Activated CD4-positive, alpha-beta T cell treated with anti-CD3 and anti-CD28 coated beads, Interleukin-2, amount 50 U/mL, for 24 hours (primary cell): ENCODE results near the gene CFAP126.
"Not testable (repeated sequence)": the region's sequence is repeated elsewhere in the genome, so short reads cannot be mapped to it uniquely, and the experiment has no call there.

Experiments used
- DNase-seq, 2 donors: peaks; one replicate each; pipeline ENCODE4 v3.0.0-alpha.2; 2020; ENCODE audit warnings: low read depth in 1 of 2, low spot score in 1 of 2

Gene CFAP126, protein sequence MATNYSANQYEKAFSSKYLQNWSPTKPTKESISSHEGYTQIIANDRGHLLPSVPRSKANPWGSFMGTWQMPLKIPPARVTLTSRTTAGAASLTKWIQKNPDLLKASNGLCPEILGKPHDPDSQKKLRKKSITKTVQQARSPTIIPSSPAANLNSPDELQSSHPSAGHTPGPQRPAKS

DNA sequence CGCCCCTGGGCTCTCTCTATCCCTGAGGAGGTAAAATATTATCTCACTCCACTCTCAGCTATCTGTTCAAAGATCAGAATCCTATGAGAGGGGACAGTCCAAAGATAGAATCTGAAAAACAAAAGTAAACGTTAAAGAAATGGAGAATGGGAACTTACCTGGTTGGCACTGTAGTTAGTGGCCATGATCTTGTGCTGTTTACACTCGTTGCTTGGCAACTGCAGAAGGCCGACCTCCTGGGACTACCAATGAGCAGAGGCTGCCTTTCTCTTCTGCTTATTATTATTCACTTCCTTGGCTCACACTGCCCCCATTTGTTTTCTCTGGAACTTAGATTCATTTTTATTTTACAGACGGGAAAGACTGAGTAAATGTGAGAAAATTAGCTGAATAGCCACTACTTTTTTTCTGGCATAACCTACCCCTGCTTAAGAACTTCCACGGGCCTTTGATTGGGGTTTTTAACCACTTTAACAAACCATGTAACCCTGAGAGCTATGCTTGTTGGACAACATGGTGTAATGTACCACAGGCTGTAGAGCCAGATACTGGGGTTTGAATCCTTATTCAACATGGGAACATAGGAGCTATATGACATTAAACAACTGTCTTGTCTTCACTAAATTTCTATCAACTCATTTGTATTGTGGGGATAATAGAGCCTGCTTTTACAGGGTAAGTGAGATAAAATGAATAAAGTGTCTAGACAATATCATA is at the start of gene CFAP126:
Gene CFAP126 (minus strand): TSS at position 193 of the 717 bp plus-strand sequence. CDS start 8 bp downstream, at position 185.
- no peak for DNase-seq

DNA sequence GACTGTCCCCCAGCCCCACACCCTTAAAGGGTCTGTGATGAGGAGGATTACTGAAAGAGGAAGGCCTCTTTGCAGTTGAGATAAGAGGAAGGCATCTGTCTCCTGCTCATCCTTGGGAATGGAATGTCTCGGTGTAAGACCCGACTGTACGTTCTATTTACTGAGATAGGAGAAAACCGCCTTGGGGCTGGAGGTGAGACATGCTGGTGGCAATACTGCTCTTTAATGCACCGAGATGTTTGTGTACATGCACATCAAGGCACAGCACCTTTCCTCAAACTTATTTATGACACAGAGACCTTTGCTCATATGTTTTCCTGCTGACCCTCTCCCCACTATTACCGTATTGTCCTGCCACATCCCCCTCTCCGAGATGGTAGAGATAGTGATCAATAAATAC is 45.4 kb upstream of the CFAP126 start:
- DNase-seq = not testable (repeated sequence)

DNA sequence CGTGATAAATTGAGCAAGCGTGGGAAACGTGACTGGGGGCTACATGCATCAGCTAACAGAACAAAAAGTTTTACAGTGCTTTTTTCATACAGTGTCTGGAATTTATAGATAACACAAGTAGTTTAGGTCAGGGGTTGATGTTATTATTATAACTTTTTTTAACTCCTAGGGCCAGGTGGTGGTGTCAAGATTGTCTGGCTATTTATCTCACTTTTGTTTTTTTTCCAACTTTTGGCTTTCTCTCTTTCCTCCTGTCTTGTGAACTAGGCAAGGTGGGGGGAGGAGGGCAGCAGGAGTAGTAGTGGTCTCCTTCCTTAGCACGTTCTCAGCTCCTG is 42.9 kb upstream of the CFAP126 start:
- not testable (repeated sequence) for DNase-seq

DNA sequence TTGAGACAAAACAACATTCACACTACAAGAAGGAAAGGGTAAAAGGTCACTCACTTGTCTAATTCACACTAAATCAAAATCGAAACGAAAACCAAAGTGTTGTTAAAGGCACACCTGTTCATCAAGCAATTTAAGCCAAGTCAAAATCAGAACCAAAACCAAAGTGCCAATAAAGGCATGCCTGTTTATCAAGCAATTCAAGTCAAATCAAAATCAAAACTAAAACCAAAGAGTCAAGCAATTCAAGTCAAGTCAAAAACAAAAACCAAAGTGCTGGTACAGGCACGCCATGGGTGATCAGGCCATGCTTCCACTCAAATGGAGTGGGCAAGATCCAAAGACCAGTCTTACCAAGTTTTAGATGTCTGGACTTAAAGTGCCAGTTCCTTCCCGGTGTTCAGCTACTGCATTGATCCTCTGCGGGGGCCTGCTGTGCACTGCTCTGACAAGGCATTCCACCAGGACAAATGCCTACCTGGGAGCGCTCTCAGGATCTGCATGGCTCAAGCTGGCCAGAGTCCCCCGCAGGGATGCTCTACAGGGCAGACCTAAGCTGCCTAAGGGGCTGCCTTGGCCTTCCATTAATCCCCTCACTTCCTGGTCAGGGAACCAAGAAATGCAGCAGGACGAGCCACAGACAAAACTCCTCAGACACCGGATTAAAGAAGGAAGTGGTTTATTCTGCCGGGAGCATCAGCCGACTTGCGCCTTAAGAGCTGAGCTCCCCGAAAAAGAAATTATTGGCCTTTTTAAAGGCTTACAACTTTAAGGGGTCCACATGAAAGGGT is 42.4 kb upstream of the CFAP126 start:
- DNase-seq = not testable (repeated sequence)

DNA sequence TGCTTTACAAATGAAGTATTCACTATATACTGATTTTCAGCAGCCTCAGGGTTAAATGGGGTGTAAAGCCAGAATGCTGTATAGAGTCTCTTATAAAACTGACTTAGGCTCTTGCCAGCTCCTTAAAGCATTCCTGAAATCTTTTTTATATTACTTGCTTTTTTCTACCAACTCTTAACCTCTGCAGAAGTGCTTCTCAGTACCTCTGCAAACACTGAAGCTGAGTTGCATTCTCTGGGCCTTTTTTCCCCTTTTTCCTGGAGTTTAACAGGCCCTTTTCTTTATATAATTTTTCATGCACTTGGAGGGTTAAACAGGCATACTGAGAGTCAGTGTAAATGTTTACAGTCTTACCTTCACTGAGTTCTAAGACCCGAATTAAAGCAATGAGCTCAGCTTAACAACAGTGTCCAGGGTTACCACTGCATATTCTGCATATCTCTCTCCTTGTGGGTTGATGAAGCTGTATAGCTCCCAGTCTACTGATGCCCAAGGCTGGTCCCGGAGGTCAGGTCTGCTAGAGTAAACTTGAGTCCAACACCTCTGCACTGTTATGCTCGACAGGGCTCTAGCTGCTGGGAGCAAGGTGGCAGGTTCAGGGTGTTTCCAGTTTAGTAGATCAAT is 40.9 kb upstream of the CFAP126 start:
- DNase-seq = no peak

DNA sequence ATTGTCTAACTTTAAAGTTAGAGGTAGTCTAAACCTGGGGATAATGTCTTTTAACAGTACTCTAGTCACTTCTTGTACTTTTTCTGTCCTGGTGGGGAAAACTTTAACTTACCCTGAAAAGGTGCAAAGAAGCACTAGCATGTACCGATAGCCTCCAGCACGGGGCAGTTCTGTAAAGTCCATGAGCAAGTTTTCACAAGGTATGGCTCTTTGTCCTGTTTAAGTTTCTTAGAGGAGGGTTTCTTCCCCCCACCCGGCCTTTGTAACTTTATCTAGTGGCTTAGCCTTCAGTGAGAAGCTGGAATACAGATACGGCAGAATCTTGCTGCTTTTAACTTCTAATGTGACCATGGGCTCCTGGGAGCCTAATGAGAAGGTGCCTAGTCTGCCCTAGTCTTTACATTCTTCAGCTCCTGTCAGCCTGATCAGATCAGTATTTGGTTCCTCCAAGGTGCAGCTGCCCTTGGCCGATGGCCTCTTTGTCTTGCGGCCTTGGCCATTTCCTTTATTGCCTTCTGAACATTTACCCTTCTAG is 39.8 kb upstream of the CFAP126 start:
- DNase-seq = no peak

DNA sequence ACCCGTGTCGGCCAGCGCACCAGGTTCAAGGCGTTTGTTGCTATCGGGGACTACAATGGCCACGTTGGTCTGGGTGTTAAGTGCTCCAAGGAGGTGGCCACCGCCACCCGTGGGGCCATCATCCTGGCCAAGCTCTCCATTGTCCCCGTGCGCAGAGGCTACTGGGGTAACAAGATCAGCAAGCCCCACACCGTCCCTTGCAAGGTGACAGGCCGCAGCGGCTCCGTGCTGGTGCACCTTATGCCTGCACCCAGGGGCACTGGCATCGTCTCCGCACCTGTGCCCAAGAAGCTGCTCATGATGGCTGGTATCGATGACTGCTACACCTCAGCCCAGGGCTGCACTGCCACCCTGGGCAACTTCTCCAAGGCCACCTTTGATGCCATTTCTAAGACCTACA is 38.9 kb upstream of the CFAP126 start:
- DNase-seq = not testable (repeated sequence)

DNA sequence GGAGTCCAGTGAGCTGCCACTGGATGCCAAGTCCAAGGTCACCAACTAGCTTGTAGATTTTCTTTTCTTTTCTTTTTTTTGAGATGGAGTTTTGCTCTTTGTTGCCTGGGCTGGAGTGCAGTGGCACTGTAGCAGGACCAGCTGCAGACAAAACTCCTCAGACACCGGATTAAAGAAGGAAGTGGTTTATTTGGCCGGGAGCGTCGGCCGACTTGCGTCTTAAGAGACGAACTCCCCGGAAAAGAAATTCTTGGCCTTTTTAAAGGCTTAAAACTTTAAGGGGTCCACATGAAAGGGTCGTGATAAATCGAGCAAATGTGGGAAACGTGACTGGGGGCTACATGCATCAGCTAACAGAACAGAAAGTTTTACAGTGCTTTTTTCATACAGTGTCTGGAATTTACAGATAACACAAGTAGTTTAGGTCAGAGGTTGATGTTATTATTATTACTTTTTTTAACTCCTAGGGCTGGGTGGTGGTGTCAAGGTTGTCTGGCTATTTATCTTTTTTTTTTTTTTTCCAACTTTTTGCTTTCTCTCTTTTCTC is 36.4 kb upstream of the CFAP126 start:
- DNase-seq = no peak

DNA sequence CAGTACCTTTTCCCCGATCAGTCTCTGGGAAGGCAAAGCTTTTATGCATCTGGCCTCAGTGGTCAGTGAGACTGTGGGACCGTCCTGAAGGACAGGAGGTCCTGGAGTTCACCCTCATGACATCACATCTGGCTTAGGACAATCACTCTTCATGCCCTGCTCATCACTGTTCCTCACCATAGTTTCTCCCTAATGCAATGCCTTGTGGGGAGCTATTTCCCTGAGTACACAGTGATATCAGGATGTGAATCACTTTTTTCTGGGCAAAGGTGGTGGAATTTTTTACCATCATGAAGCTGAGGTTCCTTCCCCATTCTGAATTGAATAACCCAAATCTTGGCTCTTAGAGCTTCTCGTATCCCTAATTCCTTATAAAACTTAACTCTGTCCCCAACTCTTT is 34.8 kb upstream of the CFAP126 start:
- DNase-seq = no peak

DNA sequence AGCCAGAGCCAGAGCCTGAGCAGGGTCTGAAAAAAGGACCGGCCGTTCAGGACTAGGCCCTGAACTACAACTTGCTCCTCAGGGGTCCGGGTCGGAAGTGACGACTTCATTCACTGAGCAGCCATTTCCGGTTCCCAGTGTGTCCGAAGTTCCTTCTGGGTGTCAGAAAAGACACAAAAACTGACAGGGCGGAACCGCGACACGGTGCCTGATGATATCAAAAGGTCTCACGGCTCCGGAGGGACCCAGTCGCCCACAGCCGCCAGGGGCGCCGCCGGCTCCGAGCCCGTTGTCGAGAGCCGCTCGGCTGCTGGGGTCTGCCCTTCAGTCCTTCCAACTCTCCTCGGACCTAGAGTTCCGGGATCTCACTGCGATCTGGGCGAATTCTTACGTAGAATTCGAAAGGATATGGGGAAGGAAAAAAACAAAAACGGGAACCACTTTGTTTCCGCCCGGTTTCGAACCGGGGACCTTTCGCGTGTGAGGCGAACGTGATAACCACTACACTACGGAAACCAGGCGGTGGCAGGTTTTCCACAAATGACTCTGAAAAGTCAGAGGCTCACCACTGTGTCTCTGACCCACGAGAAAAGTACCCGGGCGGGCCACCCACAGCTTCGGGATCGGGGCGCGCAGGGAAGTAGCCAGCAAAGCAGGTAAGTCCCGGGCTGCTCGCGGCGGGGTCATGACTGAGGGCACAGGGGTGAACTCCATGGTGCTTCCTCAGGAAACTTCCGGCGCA is 31.8 kb upstream of the CFAP126 start:
- peak; percentile 93 to 94 for DNase-seq

DNA sequence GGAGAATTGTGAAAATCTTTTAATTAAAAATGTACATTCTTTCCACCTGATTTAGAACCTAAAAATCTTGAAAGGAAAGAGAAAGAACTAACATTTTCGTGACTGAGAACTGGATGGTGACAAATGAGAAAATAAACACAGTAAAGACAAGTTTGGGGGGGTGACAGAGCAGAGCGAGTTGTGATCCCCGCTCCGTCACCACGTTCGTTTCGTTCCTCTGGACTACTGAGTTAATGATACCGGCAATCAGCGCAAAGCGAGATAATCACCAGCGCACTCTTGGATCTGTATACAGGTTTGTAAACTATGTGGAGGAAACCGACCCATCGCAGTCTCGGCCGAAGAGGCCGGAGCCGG is 31.2 kb upstream of the CFAP126 start:
- no peak for DNase-seq

DNA sequence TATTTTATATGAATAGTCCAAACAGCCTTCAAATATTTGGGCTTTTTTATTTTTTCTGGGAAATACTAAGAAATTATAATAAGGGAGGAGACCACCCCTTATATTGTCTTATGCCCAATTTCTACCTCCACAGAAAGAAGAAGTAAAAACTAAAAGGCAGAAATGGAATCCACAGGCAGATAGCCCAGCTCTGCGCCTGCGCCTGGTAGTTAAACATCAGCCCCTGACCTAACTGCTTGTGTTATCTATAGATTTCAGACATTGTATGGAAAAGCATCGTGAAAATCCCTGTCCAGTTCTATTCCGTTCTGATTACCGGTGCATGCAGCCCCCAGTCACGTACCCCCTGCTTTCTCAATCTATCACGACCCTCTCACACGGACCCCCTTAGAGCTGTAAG is 29.4 kb upstream of the CFAP126 start:
- not testable (repeated sequence) for DNase-seq

DNA sequence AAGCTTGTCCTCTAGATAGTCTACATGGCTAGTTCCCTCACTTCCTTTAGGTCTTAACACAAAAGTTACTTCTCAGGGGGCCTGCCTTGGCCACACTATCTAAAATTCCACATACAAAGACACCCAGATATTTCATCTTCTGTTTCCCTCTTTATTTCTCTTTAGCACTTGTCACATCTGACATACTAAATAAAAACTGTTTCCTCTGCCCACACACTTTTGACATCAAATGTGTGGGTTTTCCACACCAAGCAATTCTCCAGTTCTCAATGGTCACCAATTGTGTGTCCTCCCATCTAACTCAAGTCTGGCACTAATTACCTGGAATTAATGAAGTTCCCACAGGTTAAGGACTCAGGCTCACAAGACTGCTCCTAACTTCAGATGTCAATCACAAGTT is 25.5 kb upstream of the CFAP126 start:
- no peak for DNase-seq

DNA sequence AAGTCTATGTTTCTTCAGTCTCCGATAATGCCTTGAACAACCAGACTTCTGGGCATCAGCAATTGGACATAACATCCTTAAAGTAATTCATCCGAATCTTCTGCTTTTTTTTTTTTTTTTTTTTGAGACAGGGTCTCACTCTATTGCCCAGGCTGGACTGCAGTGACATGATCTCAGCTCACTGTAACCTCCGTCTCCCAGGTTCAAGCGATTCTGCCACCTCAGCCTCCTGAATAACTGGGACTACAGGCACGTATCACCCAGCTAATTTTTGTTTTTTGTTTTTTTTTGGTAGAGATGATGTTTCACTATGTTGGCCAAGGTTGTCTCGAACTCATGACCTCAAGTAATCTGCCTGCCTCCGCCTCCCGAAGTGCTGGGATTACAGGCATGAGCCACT is 23.9 kb upstream of the CFAP126 start:
- no peak for DNase-seq

DNA sequence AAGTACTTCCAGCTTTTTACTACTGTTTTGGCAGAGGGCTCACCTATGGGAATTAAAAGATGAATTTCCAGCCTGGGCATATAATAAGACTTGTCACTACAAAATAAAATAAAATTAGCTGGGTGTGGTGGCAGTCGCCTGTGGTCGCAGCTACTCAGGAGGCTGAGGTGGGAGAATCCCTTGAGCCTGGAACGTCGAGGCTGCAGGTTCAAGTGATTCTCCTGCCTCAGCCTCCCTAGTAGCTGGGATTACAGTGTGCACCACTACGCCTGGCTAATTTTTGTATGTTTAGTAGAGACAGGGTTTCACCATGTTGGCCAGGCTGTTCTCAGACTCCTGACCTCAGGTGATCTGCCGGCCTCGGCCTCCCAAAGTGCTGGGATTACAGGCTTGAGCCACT is 23.5 kb upstream of the CFAP126 start:
- not testable (repeated sequence) for DNase-seq

DNA sequence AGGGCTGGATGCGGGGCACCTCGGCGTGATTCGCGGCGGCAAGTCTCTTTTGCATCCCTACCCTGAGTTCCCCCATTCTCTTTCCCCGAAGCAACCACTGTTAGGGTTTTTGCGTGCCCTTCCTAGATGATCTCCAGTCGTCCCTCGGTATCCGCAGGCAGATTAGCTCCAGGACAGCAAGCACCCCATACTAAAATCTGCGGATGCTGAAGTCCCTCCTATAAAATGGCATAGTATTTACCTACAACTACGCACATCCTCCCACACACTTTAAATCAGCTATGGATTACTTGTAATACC is 22.8 kb upstream of the CFAP126 start:
- peak in 1 of 2 donors; percentile 10 for DNase-seq

DNA sequence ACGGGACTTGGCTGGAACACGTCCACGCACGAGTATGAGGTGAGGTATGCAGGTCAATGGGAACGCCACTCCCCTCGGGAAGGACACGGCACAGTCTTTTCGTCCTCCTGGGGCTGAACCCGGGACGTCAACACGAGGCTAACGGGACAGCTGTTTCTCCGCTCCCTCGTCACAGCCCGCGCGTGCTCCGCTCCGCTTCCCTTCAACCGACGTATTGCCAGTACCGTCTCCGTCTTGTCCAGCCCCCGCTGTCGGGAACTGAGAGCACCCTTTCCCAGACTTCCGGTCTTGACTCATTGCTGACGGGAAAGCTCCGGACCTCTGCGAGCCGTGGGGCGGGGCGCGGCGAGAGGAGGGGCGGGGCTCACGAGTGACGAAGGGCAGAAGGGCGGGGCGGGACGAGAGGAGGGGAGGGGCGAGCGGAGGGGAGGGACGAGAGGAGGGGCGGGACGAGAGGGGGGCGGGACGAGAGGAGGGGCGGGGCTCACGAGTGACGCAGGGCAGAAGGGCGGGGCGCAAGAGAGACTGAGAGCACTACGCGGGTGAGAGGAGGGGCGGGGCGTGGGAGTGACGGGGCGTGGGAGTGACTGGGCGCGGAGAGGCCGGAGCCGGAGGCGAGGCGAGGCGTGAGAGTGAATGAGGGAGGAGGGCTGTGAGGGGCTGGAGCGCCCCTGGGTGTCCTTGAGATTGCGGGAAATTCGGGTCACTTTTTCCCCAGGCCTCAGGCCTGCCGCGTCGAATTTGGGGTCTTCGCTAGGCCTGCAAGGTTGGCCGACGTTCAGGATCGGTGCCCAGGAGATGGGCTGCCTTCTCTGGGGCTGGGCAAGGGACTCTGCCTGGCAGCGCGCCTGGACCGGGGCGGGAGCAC is 22.2 kb upstream of the CFAP126 start:
- DNase-seq = peak; percentile 85 to 91

DNA sequence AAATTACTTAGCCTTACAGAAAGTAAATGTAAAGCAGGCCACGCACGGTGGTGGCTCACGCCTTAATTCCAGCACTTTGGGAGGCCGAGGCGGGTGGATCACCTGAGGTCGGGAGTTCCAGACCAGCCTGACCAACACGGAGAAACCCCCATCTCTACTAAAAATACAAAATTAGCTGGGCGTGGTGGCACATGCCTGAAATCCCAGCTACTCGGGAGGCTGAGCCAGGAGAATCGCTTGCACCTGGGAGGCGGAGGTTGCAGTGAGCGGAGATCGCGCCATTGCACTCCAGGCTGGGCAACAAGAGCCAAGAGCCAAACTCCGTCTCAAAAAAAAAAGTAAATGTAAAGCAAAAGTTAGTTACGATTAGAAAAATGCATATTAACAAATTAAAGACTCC is 21.5 kb upstream of the CFAP126 start:
- not testable (repeated sequence) for DNase-seq

DNA sequence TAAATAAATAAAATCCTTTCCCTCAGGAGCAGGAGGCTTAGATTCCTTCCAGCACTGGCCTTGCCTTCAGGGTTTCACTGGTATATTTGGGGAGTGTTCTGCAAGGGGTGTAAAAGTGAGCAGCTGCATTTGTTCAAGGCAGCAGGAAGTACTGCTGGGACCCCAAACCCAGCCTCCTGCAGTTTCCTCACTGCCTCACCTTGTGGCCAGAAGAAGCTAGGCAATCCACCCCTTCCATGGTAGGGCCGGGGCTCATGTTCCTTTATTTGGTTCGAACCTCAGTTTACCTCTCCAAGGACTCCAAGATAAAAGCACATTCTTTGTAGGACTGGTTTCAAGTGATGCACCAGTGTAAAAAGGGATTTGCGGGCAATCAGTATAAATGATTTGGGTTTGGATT is 21.0 kb upstream of the CFAP126 start:
- DNase-seq = no peak
